HG03432 (cell line): ENCODE measurements around the gene KRT34.
"Not testable (repeated sequence)": the region's sequence is repeated elsewhere in the genome, so short reads cannot be mapped to it uniquely, and the experiment has no call there.

Experiments used
- ATAC-seq: cut with Tn5 transposase; IDR thresholded peaks from one replicate; pipeline ENCODE4 v1.9.1; 2021; ENCODE audit warnings: mild to moderate bottlenecking, moderate library complexity; ENCODE audit not compliant: unreplicated experiment

Gene KRT34

DNA sequence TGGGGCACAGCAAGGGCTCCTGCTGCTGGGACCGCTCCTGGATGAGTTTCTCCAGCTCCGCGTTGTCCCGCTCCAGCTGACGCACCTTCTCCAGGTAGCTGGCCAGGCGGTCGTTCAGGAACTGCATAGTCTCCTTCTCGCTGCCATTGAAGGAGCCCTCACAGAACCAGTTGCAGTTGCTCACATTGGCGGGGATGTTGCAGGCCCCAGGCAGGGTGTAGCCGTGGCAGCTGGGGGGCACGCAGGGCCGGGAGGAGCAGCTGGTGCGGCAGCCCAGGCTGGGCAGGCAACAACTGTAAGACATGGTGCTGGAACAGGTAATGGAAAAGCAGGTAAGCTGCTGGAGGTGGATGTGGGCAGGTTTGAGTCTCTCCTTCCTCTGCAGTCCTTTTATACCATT, at the start of gene KRT34:
Gene KRT34 (minus strand): TSS at position 364 of the 400 bp plus-strand sequence. CDS start 60 bp downstream, at position 304.
- not testable (repeated sequence) for ATAC-seq

DNA sequence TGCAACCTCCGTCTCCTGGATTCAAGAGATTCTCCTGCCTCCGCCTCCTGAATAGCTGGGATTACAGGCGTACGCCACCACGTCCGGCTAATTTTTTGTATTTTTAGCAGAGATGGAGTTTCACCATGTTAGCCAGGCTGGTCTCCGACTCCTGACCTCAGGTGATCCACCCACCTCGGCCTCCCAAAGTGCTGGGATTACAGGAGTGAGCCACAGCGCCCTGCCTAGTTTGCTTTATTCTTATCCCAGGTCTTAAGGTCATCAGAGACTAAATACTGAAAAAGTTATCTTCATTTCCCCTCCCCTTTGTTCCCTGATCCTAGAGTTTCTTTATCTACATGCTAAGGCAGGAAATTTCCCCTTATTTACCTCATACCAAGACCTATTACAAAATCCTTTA, 48.3 kb upstream of the KRT34 start:
- not testable (repeated sequence) for ATAC-seq

DNA sequence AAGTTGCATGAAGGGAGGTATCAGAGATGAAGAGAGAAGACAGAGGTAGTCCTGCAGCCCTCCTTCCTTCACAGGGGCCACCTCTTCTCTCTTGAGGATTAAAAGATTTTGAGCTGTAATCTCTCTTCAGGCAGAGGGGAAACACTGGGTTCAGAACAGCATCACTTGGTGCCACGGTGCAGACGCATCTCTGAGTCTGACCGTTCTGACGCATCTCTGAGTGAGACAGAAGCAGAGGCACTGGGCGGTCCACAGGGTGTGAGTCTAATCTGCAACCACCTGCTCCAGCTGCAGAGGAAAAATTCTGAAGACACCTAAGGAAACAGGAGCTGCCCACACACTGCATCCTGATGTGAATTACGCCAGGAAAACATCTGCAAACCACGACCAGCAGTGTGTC, 47.6 kb upstream of the KRT34 start:
- no peak for ATAC-seq

DNA sequence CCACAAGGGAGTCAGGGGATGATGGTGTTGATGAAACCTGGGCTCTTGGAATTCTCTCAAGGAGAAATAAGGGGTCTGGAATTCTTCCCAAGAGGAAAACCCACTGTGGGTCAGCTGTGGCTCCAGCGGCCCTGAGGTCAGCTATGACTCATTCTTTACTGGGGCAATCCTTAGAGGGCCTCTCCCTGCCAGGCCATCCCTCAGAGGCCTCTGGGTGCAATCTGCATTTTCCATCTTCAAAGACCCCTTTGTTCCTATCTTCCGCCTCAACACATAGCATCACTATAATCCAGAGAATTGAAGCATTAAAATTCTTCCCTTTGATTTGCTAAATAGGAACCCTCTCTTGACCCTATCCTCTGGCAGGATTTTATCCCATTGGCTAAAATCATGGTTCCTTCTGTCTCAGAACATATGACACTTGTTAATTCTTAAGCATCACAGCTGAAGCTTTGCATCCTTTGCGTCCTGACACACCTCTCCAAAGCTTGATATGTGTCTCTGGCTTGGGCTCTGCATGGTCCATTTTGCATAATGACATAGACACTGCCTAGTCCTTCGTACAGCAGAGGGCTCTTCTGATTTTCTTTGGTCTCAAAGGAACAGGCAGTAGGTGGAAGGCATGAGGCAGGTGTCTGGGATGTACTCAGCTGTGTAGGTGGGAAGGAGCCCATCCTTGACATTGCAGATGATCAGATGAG, 46.6 kb upstream of the KRT34 start:
- ATAC-seq = no peak

DNA sequence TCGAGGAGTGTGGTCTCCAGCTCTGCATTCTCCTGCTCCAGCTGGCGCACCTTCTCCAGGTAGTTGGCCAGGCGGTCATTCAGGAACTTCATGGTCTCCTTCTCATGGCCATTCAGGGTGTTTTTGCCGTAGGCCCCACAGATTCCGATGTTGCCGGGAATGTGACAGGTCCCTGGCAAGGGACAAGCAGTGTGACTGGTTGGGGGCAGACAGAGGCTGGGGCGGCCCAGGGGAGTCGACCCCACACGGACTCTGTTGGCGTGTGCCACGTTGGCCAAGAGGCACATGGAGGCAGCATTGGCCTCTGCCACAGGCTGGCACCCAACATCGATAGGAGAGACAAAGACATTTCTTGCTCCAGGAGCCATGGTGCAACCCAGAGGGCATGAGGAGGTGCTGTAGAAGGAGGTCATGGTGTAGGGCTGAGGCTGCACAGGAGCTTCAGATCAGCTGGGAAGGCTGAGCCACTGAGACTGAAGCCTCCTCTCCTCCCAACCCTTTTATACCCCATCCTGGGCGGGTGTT, 42.1 kb upstream of the KRT34 start, which contains the start of gene KRT37:
Gene KRT37 (minus strand): TSS at position 475 of the 525 bp plus-strand sequence. CDS start 62 bp downstream, at position 413.
- ATAC-seq = no peak

DNA sequence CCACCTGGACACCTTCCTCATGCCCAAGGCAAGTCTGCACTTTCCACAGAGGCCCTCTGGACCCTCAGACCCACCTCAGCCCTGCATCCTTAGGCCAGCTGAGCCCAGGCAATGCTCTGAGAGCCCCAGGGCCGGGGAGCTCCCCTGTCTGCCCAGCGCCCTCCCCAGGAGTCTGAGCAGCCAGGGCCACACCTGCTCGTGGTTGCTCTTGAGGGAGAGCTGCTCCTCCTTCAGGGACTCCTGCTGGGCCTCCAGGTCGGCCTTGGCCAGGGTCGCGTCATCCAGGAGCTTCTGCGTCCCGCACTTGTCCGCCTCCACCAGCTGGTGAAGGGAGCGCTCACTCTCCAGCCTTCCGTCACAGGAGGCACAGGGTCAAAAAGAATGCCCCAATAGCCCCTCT, 40.5 kb upstream of the KRT34 start:
- ATAC-seq = not testable (repeated sequence)

DNA sequence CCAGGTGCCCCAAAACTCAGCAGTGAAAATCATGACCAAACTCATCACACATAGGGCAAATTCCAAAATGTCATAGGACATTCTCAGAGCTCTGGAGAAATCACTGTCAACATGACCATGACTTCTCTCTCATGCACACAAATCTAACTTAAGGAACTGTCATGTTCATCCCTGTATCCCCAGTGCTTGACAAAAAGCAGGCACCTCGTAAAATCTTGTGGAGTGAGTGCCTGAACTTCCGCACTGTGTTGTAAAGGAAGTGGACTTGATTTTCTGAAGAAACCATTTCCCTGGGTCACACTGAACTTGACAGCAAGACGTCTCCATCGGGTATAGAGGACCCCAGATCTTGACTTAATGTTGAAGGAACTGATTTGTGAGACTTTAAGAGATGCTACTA, 39.5 kb upstream of the KRT34 start:
- no peak for ATAC-seq

DNA sequence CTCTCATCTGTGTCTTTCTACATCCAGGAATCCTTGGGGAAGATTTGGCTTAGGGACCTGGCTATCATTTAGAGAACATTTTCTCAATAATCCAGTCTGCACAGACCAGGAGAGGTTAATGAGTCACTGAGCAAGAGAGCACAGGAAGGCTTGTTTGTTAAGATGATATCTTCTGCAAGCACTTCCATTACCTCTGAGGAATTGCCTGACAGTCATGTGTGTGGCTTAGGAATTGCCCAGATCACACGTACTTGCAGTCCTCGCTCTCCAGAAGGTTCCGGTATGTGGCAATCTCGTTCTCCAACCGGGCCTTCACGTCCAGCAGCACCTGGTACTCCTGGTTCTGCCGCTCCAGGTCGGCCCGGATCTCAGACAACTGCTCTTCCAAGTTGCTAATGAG, 39.0 kb upstream of the KRT34 start:
- no peak for ATAC-seq

DNA sequence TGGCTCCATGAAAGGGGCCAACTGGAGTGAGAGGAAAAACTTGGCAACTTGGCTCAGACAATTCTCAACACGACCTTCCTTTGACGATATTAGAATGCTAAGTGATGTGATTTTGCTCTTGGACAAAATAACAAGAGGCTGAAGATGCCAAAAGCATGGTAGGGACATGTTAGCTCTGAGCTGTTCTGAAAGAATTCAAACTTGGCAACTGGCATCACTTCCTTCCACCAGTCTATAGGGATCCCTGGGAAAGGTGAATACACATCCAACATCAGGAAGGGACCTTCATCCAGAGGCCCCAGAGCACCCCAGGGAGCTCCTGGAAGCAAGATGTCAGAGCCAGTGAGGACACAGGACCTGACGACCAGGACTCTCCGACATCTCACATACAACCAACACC, 38.0 kb upstream of the KRT34 start:
- ATAC-seq = no peak

DNA sequence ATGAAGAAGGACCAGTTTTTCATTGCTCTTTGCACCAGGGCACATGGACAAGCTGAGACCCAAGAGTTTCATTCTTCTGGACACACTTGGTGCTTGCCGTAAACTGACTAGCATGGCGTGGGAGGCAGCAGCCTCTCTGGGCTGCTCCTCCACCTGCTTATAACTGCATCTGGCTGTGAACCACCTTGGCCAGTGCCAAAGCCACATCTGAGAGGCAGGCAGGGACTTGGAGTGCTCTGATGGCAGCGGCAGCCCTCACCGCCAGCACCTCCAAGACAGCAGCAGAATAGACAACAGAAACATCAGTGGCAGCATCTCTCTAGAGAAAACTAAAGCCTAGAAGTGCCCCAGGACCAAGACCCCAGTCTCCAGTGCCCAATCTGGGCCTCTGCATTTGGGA, 37.6 kb upstream of the KRT34 start:
- ATAC-seq = no peak

DNA sequence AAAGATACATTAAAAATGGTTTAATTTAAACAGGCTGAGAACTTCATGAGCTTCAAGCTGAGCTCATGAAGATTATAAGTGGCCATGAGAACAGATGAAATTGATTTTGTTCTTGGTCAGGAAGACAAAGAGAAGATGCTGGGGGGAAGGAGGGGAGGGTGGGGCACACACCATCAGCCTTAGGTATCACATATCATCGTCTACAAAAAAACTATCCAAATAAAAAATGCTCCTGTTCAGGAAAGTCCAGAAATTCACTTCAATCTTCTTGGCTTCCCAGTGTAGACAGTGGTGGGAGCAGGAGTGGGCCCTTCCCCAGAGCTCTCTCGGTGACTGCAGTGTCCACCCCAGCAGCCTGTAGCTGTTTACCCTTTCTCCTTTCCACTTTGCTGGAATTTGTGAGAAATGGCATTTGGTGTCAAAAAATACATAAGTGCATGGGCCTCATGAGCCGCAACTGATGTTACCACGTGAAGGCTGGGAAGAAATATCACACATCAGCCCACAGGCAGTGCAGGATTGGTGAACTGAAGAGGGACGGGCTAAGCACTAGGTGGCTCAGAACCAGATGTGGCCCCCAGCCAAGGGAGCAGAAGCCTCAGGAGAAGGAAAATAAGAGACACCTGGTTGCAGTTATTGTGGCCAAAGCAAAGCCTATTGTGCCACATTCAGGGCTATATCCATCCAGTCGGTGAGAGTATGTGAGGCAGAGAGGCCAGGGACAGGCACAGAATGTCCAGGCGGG, 36.2 kb upstream of the KRT34 start:
- no peak for ATAC-seq

DNA sequence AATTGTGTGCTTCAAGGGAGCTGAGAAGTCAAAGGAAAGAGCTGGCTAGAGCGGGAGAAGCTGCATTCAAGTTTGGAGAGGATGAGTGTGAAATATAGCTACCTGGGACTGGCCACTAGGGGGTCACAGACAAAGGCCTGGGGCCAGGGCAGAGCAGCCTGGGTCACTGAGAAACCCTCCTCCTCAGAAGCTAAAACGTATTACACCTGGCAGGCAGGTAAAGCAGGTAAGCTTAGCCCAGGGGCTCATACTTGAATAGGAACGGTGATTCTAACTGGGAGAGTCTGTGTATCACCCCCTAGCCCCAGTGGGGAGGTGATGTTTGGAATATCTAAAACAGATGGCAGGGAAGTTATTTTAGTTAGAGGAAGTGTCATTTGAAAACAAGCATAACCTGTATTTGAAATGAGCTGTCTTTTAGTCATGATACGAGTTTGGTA, 35.5 kb upstream of the KRT34 start:
- no peak for ATAC-seq

DNA sequence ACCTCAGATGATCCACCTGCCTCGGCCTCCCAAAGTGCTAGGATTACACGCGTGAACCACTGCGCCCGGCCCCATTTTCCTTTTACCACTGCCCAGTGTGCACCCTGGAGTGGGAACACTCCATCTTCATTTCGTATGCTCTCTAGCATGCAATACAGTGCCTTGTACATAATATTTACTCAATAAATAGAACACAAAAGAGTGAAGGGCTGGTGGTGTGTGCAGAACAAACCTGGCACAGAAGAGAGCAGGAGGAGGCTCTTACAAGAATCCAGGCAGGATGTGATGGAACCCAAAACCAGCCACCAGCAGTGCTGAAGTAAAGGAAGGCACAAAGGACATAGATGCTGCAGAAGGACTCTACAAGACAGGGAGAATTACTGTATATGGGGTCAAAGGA, 35.0 kb upstream of the KRT34 start:
- no peak for ATAC-seq

DNA sequence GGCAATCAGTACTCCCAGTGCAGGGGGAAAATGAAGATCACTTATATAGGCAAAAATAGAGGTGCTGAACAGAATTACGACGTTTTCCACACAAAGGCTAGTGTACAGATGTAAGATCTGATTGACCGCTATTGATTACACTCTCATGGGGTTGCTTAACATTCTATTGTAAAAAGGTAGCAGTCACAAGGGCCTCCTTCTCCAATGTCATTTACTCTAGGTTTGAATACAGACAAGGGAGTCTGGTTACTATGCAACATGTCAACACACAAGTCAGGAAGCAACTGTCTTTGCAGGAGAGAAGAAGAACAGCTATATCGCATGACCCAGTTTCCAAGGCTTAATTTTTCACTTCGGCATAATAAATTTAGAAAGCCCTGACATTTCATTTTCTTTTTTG, 34.4 kb upstream of the KRT34 start:
- no peak for ATAC-seq

DNA sequence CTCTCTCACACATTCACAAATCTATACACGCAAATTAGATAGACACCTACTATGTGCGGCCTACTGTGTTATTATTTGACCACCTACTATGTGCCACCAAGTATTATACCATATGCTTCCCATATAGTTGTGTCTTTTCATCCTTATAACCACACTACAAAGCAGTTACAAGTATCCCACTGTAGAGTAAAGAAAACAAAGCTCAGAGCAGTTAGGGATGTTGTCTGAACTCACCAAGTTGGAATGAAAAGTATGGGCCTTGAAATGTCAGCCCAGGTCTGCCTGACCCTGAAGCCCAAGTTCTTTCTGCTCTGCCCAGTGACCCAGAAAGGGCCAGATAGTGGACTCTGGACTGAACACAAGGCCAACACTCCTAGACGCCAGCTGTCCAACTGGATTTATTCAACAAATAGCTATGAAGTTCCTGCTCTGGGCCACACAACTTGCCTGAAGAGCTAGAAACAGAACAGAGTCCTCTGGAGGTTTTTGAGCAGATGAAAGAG, 33.8 kb upstream of the KRT34 start:
- ATAC-seq = no peak

DNA sequence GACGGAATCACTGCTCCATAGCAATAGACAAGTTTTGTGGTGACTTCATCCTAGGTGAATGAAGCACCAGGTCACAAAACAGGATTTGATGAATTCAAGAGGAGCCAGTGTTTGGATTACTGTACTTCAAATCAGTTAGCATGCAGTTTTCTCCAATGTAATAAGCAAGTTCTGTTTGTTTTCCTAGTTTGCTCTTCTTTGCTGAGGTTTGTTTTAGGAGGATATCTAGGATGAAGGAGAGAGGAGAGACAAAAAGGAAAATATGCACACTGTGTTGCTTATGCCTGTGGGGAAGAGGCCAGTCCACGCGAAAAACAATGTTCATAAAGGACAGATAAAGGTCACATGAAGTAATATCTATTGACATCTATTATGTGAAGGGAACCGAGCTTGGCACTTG, 33.3 kb upstream of the KRT34 start:
- ATAC-seq = no peak

DNA sequence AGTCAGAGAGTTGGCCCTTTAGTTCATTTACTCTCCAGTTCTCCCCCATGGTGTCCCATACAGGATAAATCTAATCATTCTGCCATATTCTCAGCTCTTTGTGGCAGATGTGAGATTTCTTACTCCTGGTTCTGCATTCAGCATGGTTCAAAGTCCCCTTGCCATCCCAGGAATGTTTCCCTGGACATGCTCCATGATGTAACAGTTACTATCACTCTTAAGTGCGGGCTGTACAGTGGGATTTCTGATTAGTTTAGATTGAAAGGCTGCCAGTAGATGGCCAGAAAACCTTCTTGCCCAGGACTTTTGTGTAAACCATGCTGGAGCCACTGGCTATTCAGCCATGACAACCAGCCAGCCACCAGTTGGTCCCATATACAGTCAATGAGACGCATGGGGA, 31.9 kb upstream of the KRT34 start:
- ATAC-seq = no peak

DNA sequence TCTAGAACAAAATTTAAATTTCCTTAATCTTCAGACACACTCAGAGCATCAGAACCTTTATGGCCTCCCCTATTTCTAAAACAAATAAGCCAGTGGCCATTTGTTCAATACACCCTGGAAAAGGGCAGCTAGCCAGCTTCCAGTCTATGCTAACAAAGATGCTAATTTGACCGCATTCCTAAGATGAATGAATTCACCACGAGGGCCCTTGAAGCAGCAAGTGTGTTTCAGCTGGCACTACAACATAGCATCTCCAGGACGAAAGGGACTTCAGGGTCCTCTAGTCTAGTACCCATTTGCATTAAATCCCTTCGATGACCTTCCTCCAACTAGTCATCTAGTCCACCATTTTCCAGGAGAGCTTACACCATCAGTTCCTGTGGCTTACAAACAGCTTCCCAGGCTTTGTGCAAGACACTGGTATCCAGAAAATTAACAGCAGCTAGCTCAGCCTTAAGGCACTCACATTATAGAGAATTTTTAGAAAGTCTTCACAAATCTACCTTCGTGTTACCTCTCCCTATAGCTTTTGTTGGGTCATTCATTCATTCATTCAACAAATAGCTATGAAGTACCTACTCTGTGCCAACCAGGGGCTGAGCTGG, 31.3 kb upstream of the KRT34 start:
- no peak for ATAC-seq

DNA sequence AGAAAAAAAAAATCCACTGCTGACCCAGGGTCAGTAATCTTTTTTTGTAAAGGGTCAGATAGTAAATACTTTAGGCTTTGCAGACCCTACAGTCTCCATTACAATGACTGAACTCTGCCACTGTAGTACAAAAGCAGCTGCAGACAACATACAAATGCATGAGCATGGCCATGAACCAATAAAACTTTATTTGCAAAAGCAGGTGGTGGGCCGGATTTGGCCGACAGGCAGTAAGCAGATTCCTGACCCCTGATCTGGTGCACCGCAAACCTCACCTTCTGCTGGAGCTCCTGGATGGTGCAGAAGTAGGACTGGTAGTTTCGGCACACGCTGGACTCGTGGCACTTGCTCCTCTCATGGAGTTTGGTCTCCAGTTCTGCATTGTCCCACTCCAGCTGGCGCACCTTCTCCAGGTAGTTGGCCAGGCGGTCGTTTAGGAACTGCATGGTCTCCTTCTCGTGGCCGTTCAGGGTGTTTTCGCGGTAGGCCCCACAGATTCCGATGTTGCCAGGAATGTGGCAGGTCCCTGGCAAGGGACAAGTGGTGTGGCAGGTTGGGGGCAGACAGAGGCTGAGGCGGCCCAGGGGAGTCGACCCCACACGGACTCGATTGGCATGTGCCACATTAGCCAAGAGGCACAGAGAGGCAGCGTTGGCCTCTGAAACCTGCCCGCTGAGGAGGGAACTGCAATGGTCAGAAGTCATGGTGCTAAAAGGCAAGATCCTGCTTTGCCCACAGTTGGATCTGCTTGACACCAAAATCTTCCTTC, 29.1 kb upstream of the KRT34 start:
- ATAC-seq = no peak

DNA sequence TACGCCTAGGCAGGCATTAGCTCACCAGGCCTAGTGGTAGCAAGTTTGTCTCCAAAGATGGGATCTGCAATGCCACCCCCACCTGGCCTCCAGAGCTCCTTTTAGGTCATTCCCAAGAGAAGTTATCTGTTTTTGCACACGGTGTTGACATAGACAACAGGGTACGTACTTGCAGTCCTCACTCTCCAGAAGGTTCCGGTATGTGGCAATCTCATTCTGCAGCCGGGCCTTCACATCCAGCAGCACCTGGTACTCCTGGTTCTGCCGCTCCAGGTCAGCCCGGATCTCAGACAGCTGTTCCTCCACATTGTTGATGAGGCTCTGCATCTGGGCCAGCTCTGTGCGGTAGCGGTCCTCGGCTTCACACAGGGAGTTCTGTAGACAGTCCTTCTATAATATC, 25.1 kb upstream of the KRT34 start:
- no peak for ATAC-seq

DNA sequence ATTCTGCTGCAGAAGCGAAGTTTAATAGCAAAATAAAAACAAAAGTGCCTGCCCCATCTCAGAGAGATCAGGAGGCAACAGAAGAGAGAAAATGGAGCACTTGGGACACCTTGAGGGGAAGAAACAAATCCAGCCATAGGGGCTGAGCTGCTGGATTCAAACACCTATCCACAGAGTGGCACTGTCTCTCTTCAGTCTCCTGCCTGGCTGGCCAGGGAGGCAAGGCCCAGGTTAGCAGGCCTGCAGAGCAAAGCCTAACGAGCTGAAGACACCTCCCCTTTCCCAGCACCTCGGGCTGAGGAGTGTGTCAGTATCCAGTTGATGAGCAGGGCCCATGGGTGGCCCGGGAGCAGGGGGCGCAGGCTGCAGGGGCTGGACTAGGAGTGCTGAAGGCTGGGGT, 24.1 kb upstream of the KRT34 start:
- no peak for ATAC-seq
